Right ventricle myocardium inferior (tissue), 1 donor: Measurements from ENCODE around the gene RYR3. TPM values are rescaled to one million over a fixed set of nuclear protein-coding genes. Genes with fewer than 3 reads are reported as not detected.

Source experiments
- ATAC-seq: fragments of 200-7000 bp; cut with Tn5 transposase; one replicate; pipeline ENCODE4 v1.9.1; 2020; ENCODE audit warnings: mild to moderate bottlenecking, moderate library complexity
- DNase-seq: peaks from one replicate; pipeline ENCODE4 v3.0.0; 2021; ENCODE audit errors: missing footprints
- intact Hi-C: fragments of 100-400 bp; cut with DNase I; formaldehyde crosslinking; loops from one replicate; pipeline ENCODE4 v1.11.0; 2022
- total RNA-seq: library from RNA; stranded (reverse); fragmentation: NEBNext Ultra II Directional; extraction: Animal tissue kit (Norgen Biotek cat#: 25700); gene quantifications from one replicate; pipeline ENCODE4 v1.2.1, GENCODE V29; 2021
- donor health status: DM: no; HTN: yes; CAD: no; lungs with severe emphysema.

RYR3 gene
- total RNA-seq, 1 donor from 2014 or later, result not detected

DNA sequence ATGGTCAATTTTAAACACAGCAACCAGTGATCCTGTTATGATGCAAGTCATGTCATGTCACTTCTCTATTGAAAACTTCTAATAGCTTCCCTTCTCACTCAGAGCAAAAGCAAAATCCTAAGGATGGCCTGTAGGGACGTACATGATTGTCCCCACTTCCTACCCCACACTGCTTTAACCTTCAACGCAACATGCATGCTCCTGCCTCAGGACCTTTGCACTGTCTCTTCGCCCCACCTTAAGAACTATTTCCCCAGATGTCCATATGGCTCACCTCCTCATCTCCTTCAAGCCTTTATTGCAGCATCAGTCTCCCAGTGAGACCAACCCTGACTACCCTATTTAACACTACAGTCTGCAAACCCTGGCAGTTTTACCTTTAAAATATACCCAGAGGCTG, 443.5 kb downstream of the RYR3 start:
- ATAC-seq (no peak), DNase-seq (no peak)
- intact Hi-C loops, result no loop called here

DNA sequence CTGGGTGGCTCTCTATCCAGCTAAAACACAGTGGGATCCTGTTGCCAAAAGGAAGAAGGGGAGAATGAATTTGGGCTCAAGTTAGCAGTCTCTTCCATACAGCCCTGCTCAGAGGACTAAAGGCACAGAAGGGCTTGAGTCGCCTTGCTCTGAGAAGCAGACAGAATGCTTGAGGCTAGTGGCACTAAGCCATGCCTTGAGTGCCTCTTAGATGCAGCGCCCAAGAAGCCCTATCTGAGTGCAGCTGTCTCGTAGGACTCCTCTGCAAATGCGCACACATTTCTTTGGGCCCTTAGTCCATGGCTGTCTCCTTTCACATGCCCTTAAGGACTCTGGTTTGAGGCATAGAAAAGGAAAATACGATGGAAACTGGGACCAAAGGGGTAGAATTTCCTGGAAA, 446.2 kb downstream of the RYR3 start:
- DNase-seq (no peak), ATAC-seq (no peak)
- intact Hi-C loops, result no loop called here

DNA sequence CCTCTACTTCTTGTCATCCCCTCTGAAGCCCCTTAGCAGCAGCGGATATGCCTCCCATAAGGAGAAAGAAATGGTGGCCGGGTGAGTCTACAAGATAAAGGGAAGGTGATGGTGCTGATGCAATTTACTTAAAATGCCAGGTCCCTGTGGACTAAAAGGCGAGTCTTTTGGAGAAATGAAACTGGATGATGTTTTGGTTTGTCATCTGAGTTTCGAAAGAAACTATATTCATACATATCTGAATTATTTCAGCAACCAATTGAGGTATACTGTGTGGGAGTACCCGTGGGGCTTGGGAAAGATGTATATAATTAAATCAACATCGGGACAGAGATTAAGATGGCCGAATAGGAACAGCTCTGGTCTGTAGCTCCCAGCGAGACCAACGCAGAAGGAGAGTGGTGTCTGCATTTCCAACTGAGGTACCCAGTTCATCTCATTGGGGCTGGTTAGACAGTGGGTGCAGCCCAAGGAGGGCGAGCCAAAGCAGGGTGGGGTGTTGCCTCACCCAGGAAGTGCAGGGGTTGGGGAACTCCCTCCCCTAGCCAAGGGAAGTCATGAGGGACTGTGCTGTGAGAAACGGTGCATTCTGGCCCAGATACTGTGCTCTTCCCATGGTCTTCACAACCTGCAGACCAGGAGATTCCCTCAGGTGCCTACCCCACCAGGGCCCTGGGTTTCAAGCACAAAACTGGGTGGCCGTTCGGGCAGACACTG, 446.9 kb downstream of the RYR3 start:
- ATAC-seq, result no peak
- no peak for DNase-seq
- intact Hi-C loops, result no loop called here

DNA sequence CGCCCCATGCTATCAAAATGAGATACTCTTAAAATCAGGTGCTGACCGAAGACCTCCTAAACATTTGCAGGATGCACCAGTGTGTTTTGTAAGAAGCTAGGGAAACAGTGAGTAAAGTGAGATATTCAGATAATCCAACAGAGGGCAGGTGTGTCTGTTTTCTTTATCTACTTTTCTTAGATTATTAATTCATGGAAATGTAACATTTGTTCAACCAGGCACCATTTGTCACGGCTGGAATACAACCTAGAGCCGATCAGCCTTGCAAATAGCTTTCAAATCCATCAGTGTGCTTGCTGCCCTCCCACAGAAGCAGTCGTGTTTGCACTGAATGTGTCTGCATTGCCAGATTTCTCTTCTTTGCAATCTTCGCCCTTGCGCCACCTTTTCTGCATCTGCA, 455.6 kb downstream of the RYR3 start:
- ATAC-seq, result no peak
- no peak for DNase-seq
- intact Hi-C loops, result no loop called here

DNA sequence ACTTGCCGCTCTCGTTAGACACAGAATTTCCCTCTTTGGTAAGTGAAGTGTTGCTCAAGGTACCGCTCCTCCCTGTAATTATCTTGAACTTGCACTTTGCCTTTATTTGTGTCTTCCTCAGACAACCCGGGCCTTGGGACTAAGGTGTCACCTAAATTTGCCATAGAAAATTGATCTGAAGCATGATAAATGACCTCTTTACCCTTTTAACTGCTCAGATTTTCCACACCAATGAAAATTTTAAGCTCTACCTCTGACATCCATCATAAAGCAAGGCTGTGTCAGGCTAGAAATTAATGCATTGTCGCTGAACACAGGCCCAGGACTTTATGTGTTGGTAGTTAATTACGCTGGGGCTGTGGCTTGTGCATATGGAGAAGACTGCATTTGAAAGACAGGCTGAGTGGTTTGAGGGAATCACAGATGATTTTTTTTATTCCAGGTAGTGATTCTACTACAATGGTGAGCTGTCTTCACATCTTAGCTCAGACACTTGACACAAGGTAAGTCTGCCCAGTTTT, 458.0 kb downstream of the RYR3 start:
- intact Hi-C loops, result no loop called here
- DNase-seq, result no peak
- no peak for ATAC-seq

DNA sequence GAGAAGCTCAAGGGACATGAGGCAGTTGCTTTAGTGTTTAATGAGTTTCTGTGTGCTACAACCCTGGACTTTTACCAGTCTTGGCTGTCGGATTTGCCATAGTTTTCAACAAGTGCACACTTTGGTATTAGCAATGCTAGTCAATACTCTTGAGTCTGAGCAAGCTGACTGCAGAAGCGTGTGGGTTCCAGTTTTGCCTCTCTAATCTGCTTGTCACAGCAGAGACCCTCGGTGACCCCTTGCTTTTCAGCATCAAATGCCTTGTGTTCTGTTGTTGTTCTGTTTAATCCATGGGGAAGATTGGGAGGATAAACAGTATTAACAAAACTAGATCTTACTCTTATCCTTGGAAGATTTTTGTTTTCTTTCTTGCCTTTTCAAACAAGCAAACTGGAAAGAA, 463.2 kb downstream of the RYR3 start:
- intact Hi-C loops, result no loop called here
- DNase-seq (no peak), ATAC-seq (no peak)

DNA sequence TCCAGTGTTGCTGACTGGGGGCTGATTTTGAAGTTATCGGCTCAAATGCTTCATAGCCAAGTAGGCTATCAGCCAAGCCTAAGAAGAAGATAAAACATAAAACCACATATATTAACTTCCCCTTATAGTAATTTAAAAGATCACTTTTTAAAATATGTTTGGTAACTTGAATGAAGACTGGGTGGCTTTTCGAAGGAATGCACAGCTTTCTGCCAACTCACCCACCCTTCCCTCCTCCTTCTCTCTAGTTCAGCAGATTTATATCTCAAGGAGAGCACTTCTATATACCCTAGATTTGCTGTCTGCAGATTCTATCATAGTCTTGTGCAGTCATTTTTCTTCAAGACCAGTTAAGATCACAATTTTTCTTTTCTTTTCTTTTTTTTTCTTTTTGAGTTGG, 468.1 kb downstream of the RYR3 start:
- DNase-seq (no peak), ATAC-seq (no peak)
- intact Hi-C loops, result no loop called here

DNA sequence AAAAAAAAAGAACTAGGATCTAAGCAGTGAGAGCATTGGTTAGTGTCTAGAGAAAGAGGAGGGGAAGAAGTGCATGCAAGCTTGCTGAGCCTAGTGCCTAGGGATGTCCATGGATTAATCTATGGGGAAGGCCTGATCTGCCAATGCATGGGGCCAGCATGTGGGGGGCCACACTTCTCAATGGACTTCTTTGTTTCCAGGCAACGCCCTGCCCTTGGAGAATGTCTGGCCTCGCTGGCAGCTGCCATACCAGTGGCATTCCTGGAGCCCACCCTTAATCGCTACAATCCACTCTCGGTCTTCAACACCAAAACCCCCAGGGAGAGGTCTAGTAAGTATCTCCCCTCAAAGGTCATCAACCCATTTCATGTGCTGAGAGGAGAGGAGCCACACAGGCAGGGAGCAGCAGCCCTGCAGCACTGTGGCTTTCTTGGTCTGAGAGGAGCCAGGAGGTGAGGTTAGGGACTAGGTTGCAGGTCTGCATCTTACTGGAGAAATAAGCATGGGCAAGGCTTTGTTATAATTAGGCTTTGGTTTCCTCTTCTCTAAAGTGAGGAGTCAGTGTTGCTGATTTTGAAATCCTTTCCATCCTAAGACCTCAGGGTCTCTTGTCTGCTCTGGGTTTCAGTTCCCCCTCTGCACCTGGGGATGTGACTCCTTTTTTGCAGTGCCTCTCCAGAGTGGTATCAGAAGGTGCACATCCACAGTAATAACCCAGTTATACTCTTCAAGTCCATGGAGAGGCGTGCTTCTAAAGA, 469.4 kb downstream of the RYR3 start:
- no peak for DNase-seq
- no peak for ATAC-seq
- intact Hi-C loops, result no loop called here

DNA sequence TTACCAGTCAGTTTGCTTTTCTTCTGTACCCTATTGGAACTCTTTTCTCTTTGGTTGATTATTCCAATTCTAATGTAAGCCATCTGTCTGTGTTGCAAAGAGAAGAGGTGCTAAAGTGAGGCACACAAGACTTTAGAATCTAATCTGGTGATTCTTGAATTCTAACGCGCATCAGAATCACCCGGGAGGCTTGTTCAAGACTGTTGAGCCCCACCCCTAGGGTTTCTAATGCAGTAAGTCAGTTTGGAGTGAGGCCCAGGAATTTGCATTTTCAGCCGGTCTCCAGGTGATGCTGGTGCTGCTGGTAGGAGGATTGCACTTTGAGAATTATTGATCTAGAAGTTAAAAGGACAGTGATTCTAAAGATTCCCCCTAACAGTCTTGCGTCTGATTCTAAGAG, 472.2 kb downstream of the RYR3 start:
- no peak for DNase-seq
- intact Hi-C loops, result no loop called here
- no peak for ATAC-seq

DNA sequence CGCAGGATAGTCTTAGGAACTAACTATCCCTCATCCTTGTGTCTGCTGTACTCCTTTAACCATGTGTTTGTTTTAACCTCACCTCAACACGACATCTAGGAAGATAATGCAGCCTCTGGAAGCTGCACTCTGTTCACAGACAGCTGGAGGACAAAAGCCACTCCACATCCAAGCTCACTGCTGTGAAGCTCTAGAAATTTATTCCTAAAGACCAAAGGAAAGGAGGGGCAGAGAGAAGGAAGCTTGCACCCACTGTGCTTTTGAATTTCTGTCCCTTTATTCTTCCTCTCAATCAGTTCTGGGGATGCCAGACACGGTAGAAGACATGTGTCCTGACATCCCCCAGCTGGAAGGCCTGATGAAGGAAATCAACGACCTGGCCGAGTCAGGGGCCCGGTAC, 474.6 kb downstream of the RYR3 start:
- ATAC-seq (no peak), DNase-seq (no peak)
- intact Hi-C loops, result no loop called here

DNA sequence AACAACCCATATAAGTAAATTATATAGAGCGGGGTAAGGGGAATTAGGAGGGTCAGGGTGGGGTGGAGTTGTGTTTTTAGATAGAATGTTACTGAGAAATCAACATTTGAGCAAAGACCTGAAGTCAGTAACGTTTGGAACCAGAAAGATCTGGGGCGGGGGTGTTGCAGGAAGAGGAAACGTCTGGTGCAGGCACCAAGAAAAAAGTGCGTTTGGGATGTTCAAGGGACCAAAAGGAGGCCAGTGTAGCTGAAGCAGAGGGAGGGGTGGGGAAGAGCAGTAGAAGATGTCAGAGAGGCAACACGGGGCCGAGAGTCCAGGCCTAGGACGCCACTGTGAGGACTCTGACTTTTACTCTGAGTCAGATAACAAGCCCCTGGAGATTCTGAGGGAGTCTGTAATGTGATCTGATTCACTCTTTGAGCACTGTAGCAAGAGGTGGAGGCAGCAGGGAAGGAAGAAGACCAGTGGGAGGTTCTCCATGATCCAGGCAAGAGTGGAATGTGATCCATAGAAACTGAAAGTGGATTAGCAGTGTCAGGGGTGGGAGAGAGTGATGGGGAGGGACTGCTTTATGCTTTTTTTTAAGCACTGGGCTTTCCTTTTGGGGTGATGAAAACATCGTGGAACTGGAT, 478.3 kb downstream of the RYR3 start:
- DNase-seq, result no peak
- no peak for ATAC-seq

DNA sequence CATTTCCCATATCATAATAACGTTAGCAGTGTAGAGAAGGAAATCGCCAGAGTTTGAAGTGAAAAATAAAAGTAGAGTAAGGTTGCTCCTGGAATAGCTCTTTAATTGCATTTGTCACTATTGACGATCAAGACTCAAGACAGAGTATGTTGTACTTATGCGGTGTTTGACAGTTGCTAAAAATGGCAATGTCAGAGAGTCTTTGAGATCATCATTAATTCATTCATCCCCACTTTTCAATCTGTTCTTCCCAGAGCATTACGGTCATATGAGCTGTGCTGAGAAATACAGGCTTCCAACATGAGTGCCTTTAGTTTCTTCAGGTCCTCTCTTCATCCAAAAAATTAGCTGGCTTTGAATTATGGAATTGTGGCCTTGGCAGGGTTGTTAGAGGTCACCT, 483.7 kb downstream of the RYR3 start:
- DNase-seq, result no peak

More for the DNA sequence above, 478.3 kb downstream of the RYR3 start:
- intact Hi-C loops, result no loop called here

DNA sequence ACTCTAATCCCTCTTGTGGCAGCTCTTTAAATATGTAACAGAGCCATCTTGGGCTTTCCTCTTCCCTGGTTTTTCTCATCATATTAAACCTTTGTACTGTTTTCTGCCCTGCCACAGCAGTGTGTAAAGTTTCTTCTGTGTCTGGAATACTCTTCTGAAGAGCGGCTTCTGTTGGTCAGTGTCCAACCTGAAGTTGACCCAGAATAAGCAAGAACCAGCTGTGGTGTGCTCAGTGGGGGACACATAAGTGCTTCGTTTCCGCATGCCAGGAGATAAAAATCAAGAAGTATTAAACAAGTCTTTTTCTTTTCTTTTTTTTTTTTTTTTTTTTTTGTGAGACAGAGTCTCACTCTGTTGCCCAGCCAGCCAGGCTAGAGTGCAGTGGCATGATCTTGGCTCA, 484.3 kb downstream of the RYR3 start:
- ATAC-seq, result no peak
- intact Hi-C loops, result no loop called here
- no peak for DNase-seq

More for the DNA sequence above, 483.7 kb downstream of the RYR3 start:
- ATAC-seq, result no peak
- intact Hi-C loops, result no loop called here

DNA sequence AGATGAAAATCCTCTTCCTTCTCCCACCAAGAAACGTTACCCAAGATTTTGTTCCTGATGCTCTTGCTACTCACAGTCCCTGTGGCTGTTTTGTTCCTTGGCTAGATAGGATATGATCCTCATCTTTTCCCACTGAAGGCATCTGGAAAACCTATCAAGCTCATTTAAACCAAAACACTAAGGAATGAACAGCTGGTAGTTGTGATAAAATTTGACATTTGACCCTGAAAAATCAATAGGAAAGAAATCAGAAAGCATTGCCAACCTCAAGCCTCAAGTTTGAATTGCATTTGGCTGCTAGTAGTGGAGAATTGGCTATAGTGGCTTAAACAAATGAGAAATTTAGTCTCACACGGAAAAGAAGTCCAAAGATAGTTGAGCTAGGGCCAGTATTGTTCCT, 486.9 kb downstream of the RYR3 start:
- DNase-seq (no peak), ATAC-seq (no peak)
- intact Hi-C loops, result no loop called here

DNA sequence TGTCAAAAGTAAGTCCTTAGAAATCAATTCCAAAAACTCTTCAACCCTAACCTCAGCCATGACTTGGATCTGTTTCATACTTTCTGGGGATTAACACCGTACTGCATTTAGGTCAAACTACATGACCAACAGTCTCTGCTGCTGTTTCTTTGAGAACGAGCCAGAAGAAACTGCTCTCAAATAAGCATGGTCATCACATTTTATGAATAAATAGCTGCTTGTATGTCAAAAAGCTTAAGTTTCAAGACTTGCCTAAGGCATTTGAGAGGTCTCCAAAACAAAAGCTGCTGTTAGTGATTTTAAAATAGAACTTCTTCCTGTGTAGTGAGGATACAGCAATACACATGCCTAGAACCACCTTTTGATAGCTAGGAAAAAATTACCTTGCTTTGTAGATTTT, 491.2 kb downstream of the RYR3 start:
- ATAC-seq (no peak), DNase-seq (no peak)
- intact Hi-C loops, result no loop called here

DNA sequence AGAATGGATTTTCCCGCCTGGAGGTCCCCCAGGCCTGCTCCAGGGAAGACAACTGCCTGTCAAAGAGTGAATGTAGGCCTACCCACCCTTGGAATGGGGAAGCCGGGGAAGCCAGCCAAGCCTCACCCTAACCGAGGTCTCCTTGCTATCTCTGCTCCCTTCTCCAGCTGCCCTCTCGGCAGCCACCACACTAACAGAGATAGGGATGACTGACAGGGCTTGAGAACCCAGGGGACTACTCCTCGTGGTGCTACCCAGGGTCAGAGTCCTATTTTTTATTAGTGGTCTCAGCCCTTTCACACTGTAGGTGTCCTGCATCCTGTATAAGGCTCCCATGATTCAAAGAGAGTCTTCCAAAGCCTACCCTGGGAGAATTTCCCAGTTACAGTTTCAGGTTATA, 496.9 kb downstream of the RYR3 start:
- ATAC-seq (no peak), DNase-seq (no peak)
- intact Hi-C loops, result no loop called here

DNA sequence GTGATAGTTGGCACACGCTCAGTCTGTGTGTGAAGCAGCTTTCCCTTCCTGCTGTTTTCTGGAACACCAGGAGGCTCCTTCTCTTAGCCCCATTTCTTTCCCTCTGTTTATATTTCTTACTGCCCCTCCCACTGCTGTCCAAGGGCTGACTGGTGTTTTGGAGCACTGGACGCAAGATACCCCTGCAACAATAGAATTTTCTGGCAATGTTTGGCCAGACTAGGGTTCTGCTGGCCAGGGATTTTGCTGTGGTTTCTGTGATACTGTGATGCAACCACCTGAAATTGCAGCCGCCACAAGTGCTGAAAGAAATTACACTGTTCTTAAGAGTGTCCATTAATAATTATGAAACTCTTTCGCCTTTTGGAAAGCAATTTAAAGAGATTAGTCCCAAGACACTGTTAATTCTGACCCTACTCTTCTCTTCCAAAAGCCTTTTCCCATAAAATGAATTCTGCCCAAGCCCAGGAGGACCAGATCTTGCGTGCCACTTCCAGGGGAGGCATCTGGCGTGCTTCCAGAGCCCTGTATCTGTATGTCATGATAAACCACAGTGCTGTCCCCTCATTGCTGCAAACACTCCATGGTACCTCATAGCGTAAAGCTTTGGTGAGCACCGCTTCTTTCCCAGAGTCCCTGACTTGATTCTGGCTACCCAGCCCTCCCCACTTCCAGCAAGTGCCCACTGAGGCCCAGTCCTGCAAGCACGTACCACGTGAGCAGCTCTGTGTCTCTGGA, 498.1 kb downstream of the RYR3 start:
- no peak for ATAC-seq
- DNase-seq, result no peak
- intact Hi-C loops, result no loop called here

DNA sequence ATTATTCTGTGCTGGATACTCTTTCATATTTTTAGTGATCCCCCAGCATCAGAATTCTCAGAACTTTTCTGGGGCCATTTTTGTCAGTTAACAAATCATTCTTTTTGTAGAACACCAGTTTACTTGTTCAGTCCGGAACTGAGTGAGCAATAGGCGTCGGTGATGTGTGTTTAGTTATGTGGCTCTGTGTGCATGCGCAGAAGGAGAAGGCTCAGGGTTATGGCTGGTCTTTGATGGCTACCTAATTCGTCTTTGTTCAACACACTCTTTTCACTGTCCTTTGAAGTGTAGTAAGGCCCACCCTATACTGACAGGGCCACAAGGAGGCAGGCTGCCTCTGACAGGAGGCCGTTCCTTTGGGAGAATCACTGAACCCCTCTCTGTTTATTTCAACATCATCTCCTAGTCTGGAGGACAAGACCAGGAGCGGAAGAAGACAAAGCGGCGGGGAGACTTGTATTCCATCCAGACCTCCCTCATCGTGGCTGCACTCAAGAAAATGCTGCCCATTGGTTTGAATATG, 499.4 kb downstream of the RYR3 start:
- no peak for DNase-seq
- intact Hi-C loops, result no loop called here
- ATAC-seq, result no peak

DNA sequence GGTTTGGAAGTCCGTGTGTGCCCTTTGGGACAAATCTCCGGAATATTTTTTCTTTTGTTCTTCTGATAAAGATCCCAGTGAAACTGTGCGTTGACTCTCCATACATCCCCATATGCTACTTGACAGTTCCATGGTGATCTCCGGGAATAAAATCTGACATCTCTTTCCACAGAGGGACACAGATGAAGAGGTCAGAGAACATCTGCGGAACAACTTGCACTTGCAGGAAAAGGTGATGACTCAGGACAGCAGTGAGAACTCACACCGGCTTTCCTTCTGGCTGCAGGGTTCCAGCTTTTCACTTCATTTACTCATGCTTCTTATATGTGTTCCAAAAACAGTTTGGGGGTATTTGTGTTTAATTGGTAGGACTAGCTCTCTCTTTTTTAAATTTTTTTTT, 500.0 kb downstream of the RYR3 start:
- intact Hi-C loops, result no loop called here
- DNase-seq (no peak), ATAC-seq (no peak)
